ENCODE measurements around the gene LZTR1.

GRCh38 chr22:20951151-20951931 is 30.8 kb upstream of the LZTR1 start:
- TF ChIP-seq CTCF (IDR thresholded peaks at IDR 0.05) (no peak), POLR2A (IDR thresholded peaks at IDR 0.05) (no peak)

Data from uterus (tissue), 2 donors.